ENCODE results near the gene EDEM3.
"Not testable (repeated sequence)": the region's sequence is repeated elsewhere in the genome, so short reads cannot be mapped to it uniquely, and the experiment has no call there.

Gene EDEM3

DNA sequence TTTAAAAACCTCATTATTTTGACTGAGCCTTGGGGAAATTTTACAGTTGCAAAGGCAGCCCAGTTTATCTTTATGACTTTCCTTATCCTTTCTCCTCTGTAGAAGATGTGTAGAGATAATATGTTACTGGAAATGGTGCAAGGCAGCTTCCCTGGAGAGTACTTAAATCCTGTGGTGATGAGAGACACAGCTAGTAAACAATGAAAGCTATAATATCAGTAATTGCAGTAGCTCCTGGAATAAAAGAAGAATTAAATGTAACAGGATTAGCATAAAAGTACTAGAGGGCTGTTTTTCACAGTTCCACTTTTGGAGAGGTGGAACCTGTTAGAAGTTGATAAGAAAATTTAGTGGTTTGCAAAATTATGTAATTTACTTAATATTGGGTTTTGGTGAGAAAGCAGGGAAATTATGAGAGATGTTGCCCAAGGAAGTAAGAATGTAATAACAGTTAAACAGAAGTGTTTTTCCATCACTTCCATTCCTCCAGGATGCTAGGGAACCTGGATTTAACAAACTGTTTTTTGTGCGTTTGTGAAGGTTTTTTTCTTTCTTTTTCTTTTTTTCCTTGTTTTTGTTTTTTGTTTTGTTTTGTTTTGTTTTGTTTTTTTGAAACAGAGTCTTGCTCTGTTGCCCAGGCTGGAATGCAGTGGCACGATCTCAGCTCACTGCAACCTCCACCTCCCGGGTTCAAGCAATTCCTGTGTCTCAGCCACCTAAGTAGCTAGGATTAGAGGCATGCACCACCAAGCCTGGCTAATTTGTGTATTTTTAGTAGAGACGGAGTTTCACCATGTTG, 15.7 kb upstream of the EDEM3 start:
- no peak for DNase-seq

DNA sequence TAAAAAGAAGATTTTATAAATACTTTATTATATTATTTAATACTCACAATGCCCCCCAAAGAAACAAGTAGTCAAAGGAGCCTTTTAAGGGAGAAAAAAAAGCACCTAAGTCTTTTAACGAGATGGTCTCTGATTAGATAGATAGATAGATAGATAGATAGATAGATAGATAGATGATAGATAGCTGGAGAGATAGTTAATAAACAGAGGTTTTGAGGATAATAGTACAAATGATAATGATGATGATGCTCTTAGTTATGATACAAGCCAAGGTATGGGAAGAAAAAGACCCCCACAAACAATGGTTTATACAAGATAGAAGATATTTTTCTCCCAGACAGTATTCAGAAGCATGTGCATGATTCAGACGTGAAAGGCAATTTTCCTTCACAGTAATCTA, 14.6 kb upstream of the EDEM3 start:
- no peak for DNase-seq

DNA sequence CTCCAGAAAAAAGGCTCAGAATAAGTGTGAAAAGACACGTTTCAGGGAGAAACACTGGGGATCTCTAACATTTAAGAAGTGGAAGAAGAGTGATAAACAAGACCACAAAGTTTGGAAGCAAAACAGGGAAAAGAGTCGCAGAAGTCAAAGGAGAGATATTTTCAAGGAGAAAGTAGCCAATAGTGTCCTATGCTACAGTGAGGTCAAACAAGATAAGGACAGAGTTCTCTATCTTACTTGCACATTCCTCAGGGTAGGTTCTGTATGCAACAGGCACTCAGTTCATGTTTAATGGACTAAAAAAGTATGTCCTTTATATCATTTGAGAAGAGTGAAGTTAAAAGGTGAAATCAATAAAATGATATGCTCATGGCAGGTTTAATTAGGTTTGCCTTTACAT, 13.8 kb upstream of the EDEM3 start:
- DNase-seq, result no peak

DNA sequence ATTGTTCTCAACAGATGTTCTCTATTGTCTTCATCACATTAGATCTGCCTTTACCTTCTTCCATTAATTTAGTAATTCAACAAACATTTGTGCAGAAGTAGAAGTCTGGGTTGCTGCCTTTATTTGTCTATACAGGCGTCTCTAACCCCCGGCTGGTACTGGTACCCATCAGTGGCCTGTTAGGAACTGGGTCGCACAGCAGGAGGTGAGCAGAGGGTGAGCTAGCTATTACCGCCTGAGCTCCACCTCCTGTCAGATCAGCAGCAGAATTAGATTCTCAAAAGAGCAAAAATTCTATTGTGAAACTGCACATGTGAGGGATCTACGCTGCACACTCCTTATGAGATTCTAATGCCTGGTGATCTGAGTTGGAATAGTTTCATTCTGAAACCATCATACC, 12.9 kb upstream of the EDEM3 start:
- no peak for DNase-seq

DNA sequence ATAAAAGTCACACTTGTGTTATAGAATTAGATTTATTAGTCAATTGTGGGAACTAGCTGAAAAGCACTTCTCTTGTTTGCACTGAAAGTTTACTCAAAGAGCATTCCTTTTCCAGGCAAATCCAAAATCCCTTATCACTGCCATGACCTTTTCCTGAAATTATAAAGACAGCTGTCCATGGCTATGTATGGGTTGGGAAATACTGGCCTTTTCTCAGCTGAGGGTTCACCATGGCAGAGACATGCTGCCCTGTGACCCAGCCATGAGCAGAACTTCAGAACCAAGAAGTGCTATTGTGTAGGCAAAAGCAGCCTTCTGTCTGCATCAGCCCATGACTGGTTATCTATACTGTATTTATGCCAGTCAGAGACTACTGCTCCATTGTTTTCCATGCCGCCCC, 9.8 kb upstream of the EDEM3 start:
- no peak for DNase-seq

DNA sequence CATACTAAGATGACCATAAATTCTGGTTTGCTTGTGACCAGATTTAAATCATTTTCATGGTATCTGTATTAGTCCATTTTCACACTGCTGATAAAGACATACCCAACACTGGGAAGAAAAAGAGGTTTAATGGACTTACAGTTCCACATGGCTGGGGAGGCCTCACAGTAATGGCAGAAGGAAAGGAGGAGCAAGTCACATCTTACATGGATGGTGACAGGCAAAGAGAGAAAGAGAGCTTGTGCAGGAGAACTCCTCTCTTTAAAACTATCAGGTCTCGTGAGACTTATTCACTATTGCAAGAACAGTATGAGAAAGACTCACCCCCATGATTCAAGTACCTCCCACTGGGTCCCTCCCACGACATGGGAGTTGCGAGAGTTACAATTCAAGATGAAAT, 8.9 kb upstream of the EDEM3 start:
- DNase-seq, result not testable (repeated sequence)

DNA sequence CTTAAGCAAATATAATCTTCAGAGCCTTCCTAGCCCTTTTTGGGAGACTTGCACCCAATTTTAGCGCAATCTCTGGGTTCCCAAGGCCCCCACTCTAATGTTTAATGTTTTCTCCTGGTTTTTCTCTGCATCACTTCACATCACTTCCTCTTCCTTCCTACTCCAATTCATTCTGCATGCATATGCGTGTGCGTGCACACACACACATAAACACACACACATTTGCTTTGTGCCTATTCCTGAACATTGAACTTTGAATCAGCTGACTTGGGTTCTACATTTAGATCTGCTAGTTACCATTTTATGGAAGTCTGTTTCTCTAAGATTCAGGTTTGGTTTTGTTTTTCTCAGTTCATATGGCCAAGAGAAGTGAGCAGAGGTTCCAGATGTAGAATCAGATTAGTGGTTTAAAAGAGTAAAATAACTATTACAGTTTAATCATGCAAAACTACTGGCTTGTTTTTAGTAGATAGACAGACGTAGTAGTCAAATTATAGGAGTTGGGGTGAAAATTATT, 7.4 kb upstream of the EDEM3 start:
- no peak for DNase-seq

DNA sequence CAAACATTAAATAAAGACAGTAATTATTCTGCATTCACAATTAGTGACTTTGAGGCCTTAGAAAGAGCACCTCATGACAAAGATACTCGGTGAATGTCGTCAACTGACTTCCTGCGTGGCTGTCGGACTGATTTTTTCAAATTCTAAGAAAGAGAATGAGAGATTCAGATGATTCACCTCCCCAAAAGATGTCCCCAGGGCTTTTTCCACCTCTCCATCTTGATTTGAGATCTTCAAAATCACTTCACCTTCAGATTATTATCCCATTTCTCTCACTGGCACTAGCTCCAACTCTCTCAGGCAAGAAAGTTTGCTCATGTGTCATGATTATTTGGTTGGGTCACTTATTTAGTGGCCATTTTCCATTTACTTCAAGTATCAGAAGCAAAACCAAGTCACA, 5.0 kb upstream of the EDEM3 start:
- no peak for DNase-seq

DNA sequence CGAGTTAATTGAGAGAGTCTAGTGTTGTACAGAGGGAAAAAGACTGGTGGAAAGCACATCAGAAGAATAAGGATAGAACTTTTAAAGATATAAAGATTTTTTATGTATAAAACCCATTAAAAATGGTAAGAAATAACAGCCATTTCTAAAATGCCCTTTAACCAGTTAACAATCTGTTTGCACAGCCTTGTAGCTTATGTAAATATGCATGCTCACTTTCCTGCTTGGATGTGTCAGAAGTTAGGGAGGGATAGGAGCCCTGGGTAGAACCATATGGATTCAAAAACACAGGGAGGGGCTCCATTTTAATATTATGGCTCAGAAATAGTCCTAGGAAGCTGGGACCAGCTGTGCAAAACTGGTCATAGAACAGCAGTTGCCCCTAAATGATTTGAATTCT, 4.5 kb upstream of the EDEM3 start:
- DNase-seq, result no peak

DNA sequence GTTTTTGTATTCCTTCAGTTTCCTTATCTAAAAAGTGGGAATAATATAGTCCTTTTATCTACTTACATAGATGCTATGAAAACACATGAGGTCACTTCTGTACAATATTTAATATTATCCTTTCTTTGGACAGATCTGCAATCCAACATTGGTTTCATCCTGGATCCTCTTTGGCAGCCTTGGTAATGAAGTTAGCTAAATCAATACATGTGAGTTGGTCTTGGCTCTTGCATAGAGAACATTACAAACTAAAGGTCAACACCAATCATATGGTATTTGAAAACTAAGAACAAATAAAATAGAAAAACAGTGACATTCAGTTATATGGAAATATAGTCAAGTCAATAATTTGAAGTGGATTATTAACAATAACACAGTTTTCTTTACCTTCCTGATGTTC, 3.2 kb upstream of the EDEM3 start:
- DNase-seq, result no peak

DNA sequence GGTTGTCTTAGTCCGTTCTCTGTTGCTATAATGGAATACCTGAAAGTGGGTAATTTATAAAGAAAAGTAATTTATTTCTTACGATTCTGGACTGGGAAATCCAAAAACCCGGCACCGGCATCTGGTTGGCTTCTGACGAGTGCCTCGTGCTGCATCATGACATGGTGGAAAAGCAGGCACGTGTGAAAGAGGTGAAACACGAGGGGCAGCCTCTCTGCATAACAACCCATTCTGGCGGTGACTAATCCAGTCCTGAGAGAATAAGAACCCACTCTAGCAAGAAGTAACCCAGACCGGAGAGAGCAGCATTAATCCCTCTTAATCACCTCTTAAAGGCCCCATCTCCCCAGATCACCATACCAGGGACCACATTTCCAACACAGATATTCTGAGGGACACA, 2.7 kb upstream of the EDEM3 start:
- no peak for DNase-seq

DNA sequence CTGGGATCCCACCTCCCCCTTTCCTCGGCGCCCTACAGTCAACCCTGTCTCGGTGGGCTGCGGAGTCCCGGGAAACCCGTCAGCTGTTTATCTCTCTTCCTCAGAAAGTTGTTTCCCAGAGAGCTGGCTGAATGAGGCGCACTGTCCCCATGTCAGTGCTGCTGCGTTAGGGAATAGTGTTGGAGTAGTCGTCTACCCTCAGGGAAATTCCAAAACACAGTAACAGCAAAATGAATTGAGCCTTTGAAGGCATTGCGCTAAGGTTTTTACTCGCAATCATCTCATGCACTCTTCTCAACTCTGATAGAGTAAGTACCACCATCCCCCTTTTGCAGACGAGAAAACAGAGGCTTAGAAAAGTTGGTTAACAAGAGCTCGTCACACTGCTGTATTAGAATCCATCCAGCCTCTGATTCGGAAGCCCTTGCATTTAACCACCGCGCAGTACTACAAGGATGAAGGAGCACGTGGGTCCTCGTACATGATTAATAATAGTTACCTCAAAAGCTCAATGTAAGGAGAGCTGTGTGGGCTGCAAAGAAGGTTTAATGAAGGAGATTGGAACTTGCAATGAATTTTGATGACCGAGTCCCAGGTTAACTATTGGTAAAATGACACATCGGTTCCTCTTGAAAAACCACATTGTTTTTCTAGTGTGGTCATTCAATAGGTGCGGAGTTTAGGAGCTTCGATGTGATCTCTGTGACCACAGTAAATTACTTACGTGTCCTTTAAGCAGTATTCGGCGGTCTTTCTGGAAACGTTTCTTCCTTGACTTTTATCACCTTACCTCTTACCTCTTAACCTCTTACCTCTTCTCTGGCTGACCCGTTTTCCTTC, 788 bp upstream of the EDEM3 start:
- DNase-seq, result no peak

DNA sequence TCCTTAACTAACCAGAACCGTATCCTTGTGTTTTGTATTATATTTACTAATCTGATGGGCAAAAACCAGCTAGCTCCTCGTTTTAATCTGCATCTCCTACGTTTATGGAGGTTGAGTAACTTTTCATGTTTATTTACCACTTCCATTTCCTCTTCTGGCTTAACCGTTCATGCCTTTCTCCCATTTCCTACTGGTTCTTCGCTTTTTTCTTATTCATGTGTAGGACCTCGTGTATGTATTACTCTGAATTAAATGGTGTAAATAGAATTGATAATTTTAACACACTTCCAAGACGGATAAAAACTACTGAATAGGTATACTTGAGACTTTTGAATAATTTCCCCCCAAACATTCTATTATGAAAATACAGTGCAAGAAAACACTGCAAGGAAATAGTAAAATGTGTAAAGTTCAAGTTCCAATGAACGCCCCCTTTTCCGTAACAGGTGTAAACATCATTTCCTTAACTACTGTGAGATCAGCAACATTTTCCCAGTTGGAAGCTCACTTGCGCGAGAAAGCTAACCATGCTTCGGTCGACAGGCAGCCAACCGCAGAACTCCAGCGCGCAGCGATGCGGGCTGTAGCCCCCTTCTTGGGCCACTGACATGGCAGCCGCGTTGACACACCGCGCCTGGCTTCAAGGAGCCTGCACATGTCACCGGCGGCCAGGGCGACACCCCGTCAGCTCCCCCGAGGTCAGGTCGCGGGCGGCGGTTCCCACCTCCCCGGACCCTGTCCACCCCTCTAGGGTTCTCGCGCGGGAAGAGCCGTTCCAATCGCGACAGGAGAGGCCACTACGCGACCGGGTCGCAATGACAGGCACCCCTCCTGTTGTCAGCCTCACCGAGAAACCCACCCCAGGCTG, 816 bp downstream of the EDEM3 start:
- peak; percentile 19 to 50 for DNase-seq

DNA sequence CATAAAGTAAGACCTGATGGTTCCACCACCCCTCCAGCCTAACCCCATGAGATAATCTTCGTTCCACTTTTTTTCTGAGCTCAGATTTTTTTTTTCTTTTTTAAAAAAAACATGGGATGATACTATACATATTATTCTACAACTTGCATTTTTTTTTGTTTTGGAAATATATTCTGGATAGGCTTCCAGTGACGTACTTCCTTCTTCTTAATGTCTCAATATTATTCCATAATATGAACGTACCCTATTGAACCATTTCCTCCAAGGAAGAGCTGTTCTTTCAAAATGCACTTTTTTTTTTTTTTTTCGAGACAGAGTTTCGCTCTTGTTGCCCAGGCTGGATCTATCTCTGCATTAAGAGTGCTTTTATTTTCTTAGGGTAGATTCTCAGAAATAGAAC, 1.5 kb downstream of the EDEM3 start:
- DNase-seq, result peak in 1 of 2 donors; percentile 52

DNA sequence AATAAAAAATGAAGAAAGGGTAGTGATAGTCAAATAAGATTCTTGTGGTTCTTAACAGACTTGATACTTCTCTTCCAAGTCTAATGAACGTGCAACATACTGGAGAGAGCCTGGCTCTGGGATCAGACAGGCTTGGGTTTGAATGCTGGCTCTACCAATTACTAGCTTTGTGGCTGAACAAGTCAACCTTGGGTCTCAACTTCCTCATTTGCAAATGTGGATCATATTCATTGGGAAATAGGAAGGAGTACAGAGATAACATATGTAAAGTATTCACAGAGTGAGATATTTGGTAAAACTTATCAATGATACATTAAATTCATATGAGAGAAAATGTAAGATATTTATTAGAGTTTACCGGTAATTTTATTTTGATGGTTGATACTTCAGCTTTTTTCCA, 2.0 kb downstream of the EDEM3 start:
- peak; percentile 48 to 49 for DNase-seq

DNA sequence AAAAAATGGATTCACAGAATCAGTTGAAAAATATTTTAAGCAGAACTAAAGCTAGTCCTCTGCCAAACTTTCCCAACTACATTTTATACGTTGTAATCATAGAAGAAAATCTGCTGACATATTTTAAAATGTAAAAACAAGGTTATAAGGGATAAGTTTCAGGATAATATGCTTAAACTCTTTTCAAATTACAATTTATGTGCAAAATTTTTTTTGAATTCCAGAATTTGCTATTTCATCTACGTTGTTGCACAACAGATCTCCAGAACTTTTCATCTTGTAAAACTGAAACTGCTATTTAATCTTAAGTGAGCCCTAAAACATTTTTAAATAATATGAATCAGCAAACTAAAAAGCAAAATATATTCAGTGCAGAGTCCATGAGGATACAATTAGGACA, 5.9 kb downstream of the EDEM3 start:
- peak in 1 of 2 donors; percentile 13 for DNase-seq

DNA sequence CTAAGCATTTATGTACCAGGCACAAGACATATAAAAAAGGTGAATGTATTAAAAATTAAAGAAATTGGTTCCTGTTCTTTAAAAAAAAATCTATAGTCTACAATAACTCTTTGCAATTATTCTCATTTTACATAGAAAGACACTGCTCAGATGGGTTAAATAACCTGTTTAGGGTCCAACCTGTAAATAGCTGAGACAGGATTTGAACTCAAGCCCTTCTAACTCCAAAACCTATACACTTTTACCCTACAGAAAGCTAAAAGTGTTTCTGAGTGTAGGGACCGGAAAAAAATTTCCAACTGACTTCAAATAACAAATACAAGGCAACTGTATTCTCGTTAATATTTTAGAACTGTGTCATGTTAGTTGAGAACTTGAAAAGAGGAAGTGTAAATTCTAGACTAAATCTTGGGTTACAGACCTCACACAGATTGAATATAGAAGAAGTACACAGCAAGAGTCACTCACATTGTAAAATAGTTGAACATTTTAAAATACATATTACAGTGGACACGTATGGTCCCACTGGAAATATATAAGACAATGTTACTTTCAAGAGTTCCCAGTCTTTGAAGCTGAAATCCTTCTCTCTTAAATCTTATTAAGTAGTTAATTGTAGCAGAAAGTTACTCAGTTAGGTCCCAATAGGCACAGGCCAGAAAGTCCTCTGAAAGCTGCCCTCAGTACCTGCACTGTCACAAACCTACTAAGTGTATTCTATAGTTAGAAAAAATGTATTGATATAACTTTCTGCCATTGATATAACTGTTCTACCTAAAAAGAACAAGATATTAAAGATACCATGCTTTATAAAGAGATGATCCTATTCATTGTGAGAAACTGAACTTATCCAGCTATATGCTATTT, 7.3 kb downstream of the EDEM3 start:
- peak in 1 of 2 donors; percentile 70 for DNase-seq

DNA sequence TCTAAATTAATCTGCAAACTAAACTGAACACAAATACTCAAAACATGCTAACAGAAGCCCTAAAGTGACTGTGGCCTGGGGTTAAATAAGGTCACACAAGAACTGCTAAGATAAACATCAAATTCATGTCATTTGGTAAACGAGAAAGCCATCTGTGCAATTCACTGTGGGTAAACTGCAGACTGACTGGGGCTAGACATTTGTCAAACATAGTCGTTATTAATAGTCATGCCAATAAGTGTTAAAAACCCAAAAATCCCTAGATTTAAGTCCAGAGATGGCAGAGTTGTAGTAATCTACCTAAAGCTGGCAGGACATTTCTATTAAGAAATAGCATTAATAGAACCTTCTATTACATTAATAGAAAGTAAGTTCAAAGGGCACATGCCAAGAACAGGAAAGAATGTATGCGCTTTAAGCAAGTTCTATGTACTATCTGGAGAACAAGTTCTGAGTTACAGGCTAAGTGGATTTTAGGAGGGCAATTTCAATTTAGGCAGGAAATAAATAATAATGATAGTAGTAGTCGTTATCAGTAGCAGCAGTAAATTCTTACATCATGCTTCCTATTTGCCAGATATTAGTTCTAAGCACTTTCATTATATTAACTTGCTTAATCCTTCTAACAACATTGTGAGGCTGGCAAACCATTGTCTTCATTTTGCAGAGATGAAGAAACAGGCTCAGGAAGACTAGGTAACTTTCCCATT, 8.6 kb downstream of the EDEM3 start:
- no peak for DNase-seq

DNA sequence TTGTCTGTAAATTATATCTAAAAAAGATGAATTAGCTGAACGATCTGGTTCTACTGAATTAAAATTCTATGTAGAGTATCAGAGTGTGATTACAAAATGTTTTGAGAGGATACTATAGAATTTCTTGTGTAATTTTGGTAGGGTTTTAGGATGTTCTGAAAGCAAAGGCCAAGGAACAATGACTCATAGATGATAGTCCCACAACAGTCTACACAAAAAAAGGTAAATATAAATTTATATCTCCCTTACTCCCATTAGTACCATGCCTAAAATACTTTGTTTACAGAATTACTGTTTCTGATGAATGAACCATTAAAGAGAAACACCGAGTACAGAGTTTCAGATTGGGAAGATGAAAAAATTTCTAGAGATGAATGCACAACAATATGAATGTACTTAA, 9.5 kb downstream of the EDEM3 start:
- no peak for DNase-seq

DNA sequence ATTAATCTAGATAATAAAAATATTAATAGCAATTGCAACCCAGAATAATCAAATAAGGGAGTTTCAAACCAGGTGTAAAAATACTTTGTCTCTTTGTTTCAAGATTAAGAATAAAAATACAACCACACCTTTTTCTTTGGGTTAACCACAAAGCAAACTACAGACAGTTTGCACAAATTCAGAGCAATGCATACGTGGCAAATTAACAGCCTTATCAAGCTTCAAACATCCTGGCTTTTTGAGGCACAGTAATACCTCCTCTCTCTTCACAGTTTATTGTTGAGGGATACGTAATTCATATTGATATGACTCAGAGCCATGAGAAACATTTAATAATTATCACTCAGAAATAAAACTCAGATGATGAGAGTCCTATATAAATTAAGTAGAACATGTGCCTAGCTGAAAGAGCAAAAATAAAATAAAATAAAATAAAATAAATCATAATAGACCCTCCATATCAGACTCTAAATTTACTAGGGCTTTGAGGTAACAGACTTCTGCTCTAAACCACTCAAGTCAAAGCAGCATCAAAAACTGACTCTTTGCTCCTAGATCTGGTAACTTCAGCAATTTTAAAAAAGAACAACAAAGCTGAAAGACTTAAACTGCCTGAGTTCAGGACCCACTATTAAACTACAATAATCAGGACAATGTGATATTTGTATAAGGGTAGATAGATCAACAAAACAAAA, 11.4 kb downstream of the EDEM3 start:
- no peak for DNase-seq

DNA sequence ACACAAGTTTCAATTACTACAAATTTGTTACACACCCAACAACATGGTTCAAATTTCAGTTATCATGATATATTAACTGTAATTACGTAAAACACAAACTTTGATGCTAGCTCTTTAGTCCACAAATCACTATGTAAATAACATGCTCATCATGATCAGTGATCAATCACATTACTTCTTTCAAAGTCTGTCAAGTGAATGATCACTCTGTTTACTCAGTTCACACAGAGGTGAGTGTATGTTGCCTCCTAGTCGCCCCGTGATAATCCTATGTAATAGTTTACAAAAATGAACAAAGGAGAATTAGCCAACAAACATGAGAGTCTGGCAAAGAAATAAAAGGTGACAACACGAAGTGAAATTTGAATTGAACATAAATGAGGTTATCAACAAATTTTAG, 14.3 kb downstream of the EDEM3 start:
- DNase-seq, result no peak
